CD4-positive, alpha-beta T cell treated with Interleukin-6 at 100 ng/mL for 8 hours (primary cell): Measurements from ENCODE around the gene IFI44.

Experiments
- DNase-seq: peaks from one replicate; pipeline ENCODE4 v3.0.0-alpha.2; 2020; ENCODE audit warnings: mixed read lengths, low spot score

IFI44 gene

DNA sequence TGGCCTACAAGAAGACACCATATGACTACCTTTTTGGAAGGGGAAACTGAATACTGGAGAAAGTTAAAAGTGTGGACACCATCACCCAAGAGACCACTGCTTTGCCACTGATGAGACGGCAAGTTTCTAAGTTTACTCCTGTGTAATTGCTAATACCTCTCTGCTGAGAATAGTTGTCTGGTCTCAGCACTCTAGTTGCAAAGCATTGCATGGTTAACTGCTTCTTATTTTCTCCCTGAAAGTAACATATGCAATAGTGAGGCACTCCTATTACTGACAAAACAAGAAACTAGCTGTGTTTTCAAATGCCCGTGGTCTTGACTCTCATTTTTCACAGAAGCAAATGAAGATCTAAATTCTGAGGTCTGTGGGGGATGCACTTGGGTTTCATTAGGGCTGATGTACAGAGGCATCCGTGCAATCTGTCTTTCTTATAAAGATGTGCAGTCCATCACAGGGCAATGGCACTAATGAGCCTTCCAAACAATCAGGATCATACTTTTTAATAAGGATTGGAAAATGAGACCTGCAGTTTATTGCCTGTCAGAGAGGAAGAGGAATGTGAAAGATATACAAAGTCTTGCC, 62.9 kb downstream of the IFI44 start:
- no peak for DNase-seq

DNA sequence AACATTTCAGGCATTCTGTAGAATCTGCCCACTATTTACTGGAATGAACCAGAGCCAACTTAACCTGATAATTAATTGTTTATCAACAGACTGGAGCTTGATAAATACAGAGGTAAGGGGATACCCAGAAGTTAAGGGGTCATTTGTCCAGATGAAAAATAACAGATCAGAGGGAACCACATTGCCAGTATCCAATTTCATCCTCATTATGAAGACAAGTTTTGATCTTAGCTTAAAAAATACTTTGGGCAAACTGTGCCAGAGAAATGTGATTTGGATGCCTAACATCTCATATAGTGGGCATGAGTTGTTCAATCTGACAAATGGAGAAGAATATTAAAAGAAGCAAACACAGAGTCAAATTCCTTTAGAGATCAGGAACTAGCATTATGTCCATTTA, 63.7 kb downstream of the IFI44 start:
- no peak for DNase-seq
